DOHH2 (cell line): Measurements from ENCODE around the gene SEC31B.

ENCODE experiments used
- H3F3A ChIP-seq: fragments of 200-600 bp; sonication (generic), shearing (Covaris generic); 2 replicates; pipeline ENCODE4 v1.6.0; 2016; ENCODE audit warnings: antibody characterized with exemption, mild to moderate bottlenecking; ENCODE audit not compliant: control insufficient read depth, insufficient read depth
- H3K27ac ChIP-seq: fragments of 200-600 bp; sonication (generic); 2 replicates; pipeline ENCODE4 v1.5.1; 2014; ENCODE audit warnings: low read depth, mild to moderate bottlenecking, low read length, moderate library complexity
- H3K27me3 ChIP-seq: fragments of 200-600 bp; sonication (generic); 2 replicates; pipeline ENCODE4 v1.6.1; 2014; ENCODE audit warnings: mild to moderate bottlenecking, low read length, mixed read lengths; ENCODE audit not compliant: control insufficient read depth
- H3K36me3 ChIP-seq: fragments of 200-600 bp; sonication (generic); 2 replicates; pipeline ENCODE4 v1.6.1; 2014; ENCODE audit warnings: mild to moderate bottlenecking, low read length, moderate library complexity, mixed read lengths; ENCODE audit not compliant: control insufficient read depth
- H3K4me1 ChIP-seq: fragments of 200-600 bp; sonication (generic); 2 replicates; pipeline ENCODE4 v1.6.1; 2014; ENCODE audit warnings: mild to moderate bottlenecking, low read length, mixed read lengths; ENCODE audit not compliant: control insufficient read depth
- H3K4me2 ChIP-seq: fragments of 200-600 bp; sonication (generic); 2 replicates; pipeline ENCODE4 v1.6.0; 2014; ENCODE audit warnings: mild to moderate bottlenecking, low read length, moderate library complexity
- H3K4me3 ChIP-seq: fragments of 200-600 bp; sonication (generic); 2 replicates; pipeline ENCODE4 v1.5.1; 2014; ENCODE audit warnings: mild to moderate bottlenecking, low read length, mixed read lengths
- H3K79me2 ChIP-seq: fragments of 200-600 bp; sonication (generic); 2 replicates; pipeline ENCODE4 v1.6.1; 2014; ENCODE audit warnings: mild to moderate bottlenecking, low read length, mixed read lengths; ENCODE audit not compliant: control insufficient read depth
- H3K9me2 ChIP-seq: fragments of 200-600 bp; sonication (generic); replicated peaks from 2 replicates; pipeline ENCODE4 v1.6.1; 2014; ENCODE audit warnings: mild to moderate bottlenecking, low read length, mixed read lengths; ENCODE audit not compliant: control insufficient read depth
- H3K9me3 ChIP-seq: fragments of 200-600 bp; sonication (generic); 2 replicates; pipeline ENCODE4 v1.6.1; 2014; ENCODE audit warnings: antibody characterized with exemption, low read length, mixed read lengths; ENCODE audit not compliant: control insufficient read depth, insufficient read depth
- H4K20me1 ChIP-seq: fragments of 200-600 bp; sonication (generic); 2 replicates; pipeline ENCODE4 v1.6.0; 2014; ENCODE audit warnings: low read depth, mild to moderate bottlenecking, antibody characterized with exemption, low read length, moderate library complexity; ENCODE audit not compliant: control insufficient read depth, insufficient read depth
- CTCF ChIP-seq: fragments of 200-600 bp; sonication (generic); IDR thresholded peaks from one replicate; pipeline ENCODE4 v1.5.1; 2014; ENCODE audit warnings: antibody characterized with exemption, mild to moderate bottlenecking, low read depth, low read length; ENCODE audit not compliant: poor library complexity, severe bottlenecking
- EZH2phosphoT487 ChIP-seq: fragments of 200-600 bp; sonication (generic); IDR thresholded peaks from 2 replicates; pipeline ENCODE4 v1.6.1; 2017; ENCODE audit warnings: borderline replicate concordance, mild to moderate bottlenecking, antibody characterized with exemption, low read length, moderate library complexity, mixed read lengths

SEC31B gene

GRCh38 chr10:100507357-100507732 is 12.3 kb downstream of the SEC31B start:
- Histone ChIP-seq H3K27ac (no peak overlapping the region), H3K79me2 (no peaks in the 10 kb centered on the region), H3K4me3 (no peak overlapping the region), H3K9me3 (no peaks in the 10 kb centered on the region), H3K9me2 (no peaks in the 10 kb centered on the region), H3F3A (no peaks in the 10 kb centered on the region), H3K4me1 (no peaks in the 10 kb centered on the region), H3K4me2 (no peak overlapping the region), H3K27me3 (no peaks in the 10 kb centered on the region), H3K36me3 (peaks cover 27% of the 10 kb centered on the region; the same call in 1 of the 2 replicates), H4K20me1 (no peaks in the 10 kb centered on the region)
- TF ChIP-seq CTCF: no peak
- no peak for TF ChIP-seq EZH2phosphoT487

- no peaks in the 10 kb centered on the region for H3F3A ChIP-seq
- no peak overlapping the region for H3K27ac ChIP-seq
- no peaks in the 10 kb centered on the region for H3K9me2 ChIP-seq
- no peak overlapping the region for H3K4me3 ChIP-seq
- no peaks in the 10 kb centered on the region for H3K9me3 ChIP-seq
- H4K20me1 ChIP-seq: no peaks in the 10 kb centered on the region
- H3K4me1 ChIP-seq: no peaks in the 10 kb centered on the region
- H3K36me3 ChIP-seq: peaks cover 26% of the 10 kb centered on the region
- no peaks in the 10 kb centered on the region for H3K79me2 ChIP-seq
- no peaks in the 10 kb centered on the region for H3K27me3 ChIP-seq
- TF ChIP-seq EZH2phosphoT487 (no peak), CTCF (no peak)
- H3K4me2 ChIP-seq: no peak overlapping the region
These were observed 12.9 kb downstream of the SEC31B start for GRCh38 chr10:100506596-100507356.

GRCh38 chr10:100505164-100505563 is 14.5 kb downstream of the SEC31B start:
- no peaks in the 10 kb centered on the region for H3K79me2 ChIP-seq
- no peaks in the 10 kb centered on the region for H3F3A ChIP-seq
- H3K9me3 ChIP-seq: no peaks in the 10 kb centered on the region
- H3K27ac ChIP-seq: no peak overlapping the region
- no peak overlapping the region for H3K4me2 ChIP-seq
- no peaks in the 10 kb centered on the region for H3K4me1 ChIP-seq
- TF ChIP-seq EZH2phosphoT487 (no peak), CTCF (no peak)
- no peaks in the 10 kb centered on the region for H3K9me2 ChIP-seq
- no peaks in the 10 kb centered on the region for H4K20me1 ChIP-seq
- H3K27me3 ChIP-seq: no peaks in the 10 kb centered on the region
- peaks cover 30% of the 10 kb centered on the region for H3K36me3 ChIP-seq
- H3K4me3 ChIP-seq: no peak overlapping the region
